ENCODE results near the gene FAM3A. TPM values are rescaled to one million over a fixed set of nuclear protein-coding genes. Genes with fewer than 3 reads are reported as not detected.

The FAM3A gene
- total RNA-seq, 4 donors from 2014 or later: 40.9 to 76.5 (median 55.7) TPM

DNA sequence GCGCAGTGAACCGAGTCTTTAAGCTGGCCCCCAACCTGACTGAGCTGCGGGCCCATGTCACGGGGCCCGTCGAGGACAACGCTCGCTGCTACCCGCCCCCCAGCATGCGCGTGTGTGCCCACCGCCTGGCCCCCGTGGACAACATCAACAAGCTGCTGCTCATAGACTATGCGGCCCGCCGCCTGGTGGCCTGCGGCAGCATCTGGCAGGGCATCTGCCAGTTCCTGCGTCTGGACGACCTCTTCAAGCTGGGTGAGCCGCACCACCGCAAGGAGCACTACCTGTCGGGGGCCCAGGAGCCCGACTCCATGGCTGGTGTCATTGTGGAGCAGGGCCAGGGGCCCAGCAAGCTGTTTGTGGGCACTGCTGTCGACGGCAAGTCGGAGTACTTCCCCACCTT lies 55.7 kb downstream of the FAM3A start:
- Histone ChIP-seq H3K27ac (peak overlapping the region in 2 of 4 donors; percentile 43 to 87), H3K27me3 (no peaks in the 10 kb centered on the region), H3K4me1 (peaks cover 0 to 30% (median 4%) of the 10 kb centered on the region in 4 donors), H3K9me3 (no peaks in the 10 kb centered on the region), H3K36me3 (peaks cover 0 to 19% (median 0%) of the 10 kb centered on the region in 3 donors), H3K4me3 (peak overlapping the region in 1 of 4 donors; percentile 72)
- no peak for DNase-seq (ENCODE audit: low spot score in 2 of 2)
- WGBS, 2 donors: 74 to 100% methylated on average over 1 to 26 of the region's 26 CpGs
- TF ChIP-seq POLR2A (IDR thresholded peaks at IDR 0.05) (no peak), EP300 (IDR thresholded peaks at IDR 0.05) (no peak)
- TF ChIP-seq, protein P1, sequence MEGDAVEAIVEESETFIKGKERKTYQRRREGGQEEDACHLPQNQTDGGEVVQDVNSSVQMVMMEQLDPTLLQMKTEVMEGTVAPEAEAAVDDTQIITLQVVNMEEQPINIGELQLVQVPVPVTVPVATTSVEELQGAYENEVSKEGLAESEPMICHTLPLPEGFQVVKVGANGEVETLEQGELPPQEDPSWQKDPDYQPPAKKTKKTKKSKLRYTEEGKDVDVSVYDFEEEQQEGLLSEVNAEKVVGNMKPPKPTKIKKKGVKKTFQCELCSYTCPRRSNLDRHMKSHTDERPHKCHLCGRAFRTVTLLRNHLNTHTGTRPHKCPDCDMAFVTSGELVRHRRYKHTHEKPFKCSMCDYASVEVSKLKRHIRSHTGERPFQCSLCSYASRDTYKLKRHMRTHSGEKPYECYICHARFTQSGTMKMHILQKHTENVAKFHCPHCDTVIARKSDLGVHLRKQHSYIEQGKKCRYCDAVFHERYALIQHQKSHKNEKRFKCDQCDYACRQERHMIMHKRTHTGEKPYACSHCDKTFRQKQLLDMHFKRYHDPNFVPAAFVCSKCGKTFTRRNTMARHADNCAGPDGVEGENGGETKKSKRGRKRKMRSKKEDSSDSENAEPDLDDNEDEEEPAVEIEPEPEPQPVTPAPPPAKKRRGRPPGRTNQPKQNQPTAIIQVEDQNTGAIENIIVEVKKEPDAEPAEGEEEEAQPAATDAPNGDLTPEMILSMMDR (IDR thresholded peaks at IDR 0.05): peak in 2 of 5 experiments; percentile 9 to 26

DNA sequence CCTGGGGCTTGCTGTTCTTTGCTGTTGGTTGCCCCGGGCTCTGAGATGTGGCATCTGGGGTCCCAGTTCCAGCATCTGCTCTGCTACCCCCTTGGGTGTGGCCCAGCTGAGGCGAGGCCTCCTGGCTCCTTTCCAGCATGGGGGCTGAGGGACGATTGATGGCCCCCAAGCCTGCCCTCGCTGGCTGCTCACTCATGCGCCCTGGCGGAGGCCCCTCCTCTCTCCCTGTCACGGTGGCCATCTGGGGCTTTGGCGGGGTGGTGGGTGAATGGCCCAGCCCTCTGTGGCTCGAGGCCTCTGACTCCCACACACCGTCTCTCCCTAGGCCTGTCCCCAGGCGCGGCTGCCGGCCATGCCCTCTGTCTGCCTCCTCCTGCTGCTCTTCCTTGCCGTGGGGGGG lies 56.2 kb downstream of the FAM3A start:
- TF ChIP-seq EP300 (IDR thresholded peaks at IDR 0.05): no peak
- TF ChIP-seq, protein P1 (IDR thresholded peaks at IDR 0.05): no peak
- no peak for TF ChIP-seq POLR2A (IDR thresholded peaks at IDR 0.05)
- Histone ChIP-seq H3K36me3 (peaks cover 0 to 14% (median 0%) of the 10 kb centered on the region in 3 donors), H3K27ac (peak overlapping the region in 3 of 4 donors; percentile 78 to 87 (median 84)), H3K4me3 (peak overlapping the region in 2 of 4 donors; percentile 65 to 72), H3K9me3 (no peaks in the 10 kb centered on the region), H3K27me3 (no peaks in the 10 kb centered on the region), H3K4me1 (peaks cover 0 to 30% (median 4%) of the 10 kb centered on the region in 4 donors)
- 25 to 70% methylated on average over 4 to 14 of the region's 14 CpGs for WGBS, 2 donors
- DNase-seq (ENCODE audit: low spot score in 2 of 2): no peak

- TF ChIP-seq POLR2A (IDR thresholded peaks at IDR 0.05) (no peak), EP300 (IDR thresholded peaks at IDR 0.05) (no peak)
- TF ChIP-seq, protein P1 (IDR thresholded peaks at IDR 0.05): no peak
- WGBS, 2 donors: 0 to 54% methylated on average over 1 to 13 of the region's 15 CpGs
- no peak for DNase-seq (ENCODE audit: low spot score in 2 of 2)
Observed at GRCh38 chrX:154458954-154459778, 56.9 kb downstream of the FAM3A start.

DNA sequence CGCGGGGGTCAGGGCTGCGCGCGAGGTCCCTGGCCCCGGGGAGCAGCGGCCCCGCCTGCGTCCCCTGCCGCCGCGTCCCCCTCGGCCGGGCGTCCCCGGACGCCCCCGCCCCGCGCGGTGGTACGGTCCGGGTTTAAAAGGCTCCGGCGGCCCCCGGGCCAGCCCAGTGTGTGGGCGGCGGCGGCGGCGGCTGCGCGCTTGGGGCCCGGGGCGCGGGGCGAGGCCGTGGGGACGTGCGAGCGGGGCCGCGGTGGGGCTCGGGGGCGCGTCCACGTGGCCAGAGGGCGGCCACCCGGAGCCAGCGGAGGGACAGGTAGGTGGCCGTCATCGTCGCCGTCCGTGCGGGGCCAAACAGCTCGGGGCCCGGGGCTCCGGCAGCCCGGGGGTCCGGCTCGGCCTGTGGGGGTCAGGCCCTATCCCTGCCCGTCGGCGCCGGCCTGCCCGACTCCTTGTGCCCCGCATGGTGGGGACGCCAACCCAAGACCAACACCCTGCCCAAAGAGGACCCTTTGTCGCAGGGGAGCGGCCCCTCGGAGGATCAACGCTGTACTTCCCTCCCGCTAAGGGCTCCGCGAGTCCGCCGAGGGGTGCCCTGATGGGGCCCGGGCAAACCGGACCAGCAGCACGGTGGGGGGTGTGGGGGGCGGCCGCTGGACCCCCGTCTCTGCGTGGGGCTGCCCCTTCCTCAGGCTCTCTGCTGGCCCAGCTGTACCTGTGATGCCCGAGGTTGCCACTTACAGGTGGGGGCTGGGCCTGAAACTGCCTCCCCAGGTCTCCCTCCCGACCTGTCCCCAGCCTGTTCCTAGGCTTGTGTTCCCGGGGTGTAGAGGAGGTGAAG lies 57.7 kb downstream of the FAM3A start, which contains the start of gene PLXNA3:
TSS of gene PLXNA3 (plus strand) at position 166 of the 838 bp plus-strand sequence. CDS start 1,903 bp downstream, outside the sequence.
- no peak for DNase-seq (ENCODE audit: low spot score in 2 of 2)
- peak within 1 kb of the TSS; percentile 62 to 72 (median 65) for H3K4me3 ChIP-seq
- 6 to 44% methylated on average over 3 to 44 of the region's 88 CpGs for WGBS, 2 donors
- peak within 1 kb of the TSS; percentile 45 to 87 (median 81) for H3K27ac ChIP-seq
- no peaks in the 10 kb centered on the region for H3K27me3 ChIP-seq
- TF ChIP-seq, protein P1 (IDR thresholded peaks at IDR 0.05): no peak
- peak; percentile 60 to 86 for TF ChIP-seq POLR2A (IDR thresholded peaks at IDR 0.05)
- peaks cover 0 to 30% (median 4%) of the 10 kb centered on the region in 4 donors for H3K4me1 ChIP-seq
- H3K9me3 ChIP-seq: no peaks in the 10 kb centered on the region
- H3K36me3 ChIP-seq: no peaks in the 10 kb centered on the region

More at GRCh38 chrX:154458954-154459778, 56.9 kb downstream of the FAM3A start:
- Histone ChIP-seq H3K4me1 (peaks cover 0 to 30% (median 4%) of the 10 kb centered on the region in 4 donors), H3K9me3 (no peaks in the 10 kb centered on the region), H3K27me3 (no peaks in the 10 kb centered on the region), H3K27ac (peak overlapping the region; percentile 45 to 87 (median 81)), H3K36me3 (peaks cover 0 to 8% (median 0%) of the 10 kb centered on the region in 3 donors), H3K4me3 (peak overlapping the region; percentile 62 to 72 (median 65))

All from tibial nerve (tissue), 4 donors.